GM12878 (cell line): ENCODE data around the gene PARP1. TPM values are rescaled to one million over a fixed set of nuclear protein-coding genes. Genes with fewer than 3 reads are reported as not detected.

ENCODE experiments used
- BHLHE40 ChIP-seq, 2 experiments: fragments of 450-650 bp in 1 of 2; IDR thresholded peaks; 2 replicates each; pipeline ENCODE4 v1.6.1; 2011 to 2017; ENCODE audit warnings: low read depth in 2 of 2, borderline replicate concordance in 1 of 2, improper control_type of control experiment in 1 of 2, low read length in 1 of 2, mild to moderate bottlenecking in 1 of 2
- CBFB ChIP-seq: IDR thresholded peaks from 2 replicates; pipeline ENCODE4 v1.6.1; 2016; ENCODE audit warnings: antibody characterized with exemption, low read depth
- CEBPZ ChIP-seq: fragments of 150-350 bp; IDR thresholded peaks from 2 replicates; pipeline ENCODE4 v1.6.1; 2016; ENCODE audit warnings: low read depth, low read length
- CREB1 ChIP-seq: IDR thresholded peaks from 2 replicates; pipeline ENCODE4 v1.6.1; 2012; ENCODE audit warnings: low read depth, mild to moderate bottlenecking, inconsistent platforms
- FOS ChIP-seq: IDR thresholded peaks from 3 replicates; pipeline ENCODE4 v1.6.1; 2011; ENCODE audit warnings: borderline replicate concordance; ENCODE audit not compliant: insufficient read length; ENCODE audit errors: extremely low read depth
- HDAC6 ChIP-seq: fragments of 200-600 bp; sonication (generic); IDR thresholded peaks from one replicate; pipeline ENCODE4 v1.8.0; 2017; ENCODE audit warnings: antibody characterized with exemption; ENCODE audit not compliant: unreplicated experiment
- NFYB ChIP-seq: IDR thresholded peaks from 2 replicates; pipeline ENCODE4 v1.6.1; 2011; ENCODE audit warnings: low read depth, mild to moderate bottlenecking, low read length, improper control_type of control experiment, moderate library complexity; ENCODE audit not compliant: insufficient read depth
- STAT3 ChIP-seq: IDR thresholded peaks from 2 replicates; pipeline ENCODE4 v1.6.1; 2011; ENCODE audit warnings: low read depth, low read length, improper control_type of control experiment
- ZBTB40 ChIP-seq: fragments of 450-650 bp; IDR thresholded peaks from 2 replicates; pipeline ENCODE4 v1.6.1; 2016; ENCODE audit warnings: mild to moderate bottlenecking, moderate library complexity, borderline replicate concordance
- ZNF274 ChIP-seq: IDR thresholded peaks from one replicate; pipeline ENCODE4 v1.8.0; 2011; ENCODE audit not compliant: insufficient read length, insufficient read depth
- polyA plus RNA-seq, 11 experiments: library from polyadenylated mRNA; depleted of rRNA in 4 of 11; unstranded in 6 of 11; stranded (reverse) in 5 of 11; fragments of >200 nt; fragmentation: Nextera tagmentation in 4 of 11; fragmentation: Illumina TruSeq in 1 of 11; extraction: Ambion mirVana in 4 of 11; extraction: Trizol in 1 of 11; gene quantifications; 1 replicate in 1 of 11; 2 replicates in 10 of 11; pipeline versions ENCODE4 v1.2.1 to v1.2.3, GENCODE V29; 2011 to 2016; ENCODE audit warnings: inconsistent platforms in 2 of 11, missing spikeins in 2 of 11, low read depth in 1 of 11
- total RNA-seq, 4 experiments: library from RNA; depleted of rRNA in 3 of 4; stranded (reverse); fragments of >200 nt in 3 of 4; fragmentation: Illumina TruSeq in 1 of 4; extraction: Trizol in 1 of 4; gene quantifications; 2 replicates each; pipeline versions ENCODE4 v1.2.1 to v1.2.3, GENCODE V29; 2013 to 2021
- TF ChIP-seq, protein P1 (sequence below): fragments of 450-650 bp; formaldehyde crosslinking; IDR thresholded peaks from 2 replicates; pipeline ENCODE4 v1.4.0; 2022; ENCODE audit warnings: mild to moderate bottlenecking, moderate library complexity
- TF ChIP-seq, protein P2 (sequence below): fragments of 450-650 bp; IDR thresholded peaks from 2 replicates; pipeline ENCODE4 v1.6.1; 2017; ENCODE audit warnings: mild to moderate bottlenecking, low read depth, inconsistent platforms; ENCODE audit not compliant: poor library complexity, severe bottlenecking
- TF ChIP-seq, protein P3 (sequence below): IDR thresholded peaks from 2 replicates; pipeline ENCODE4 v1.6.1; 2012; ENCODE audit warnings: low read length, inconsistent platforms

PARP1 gene
- total and polyA plus RNA-seq, 10 of the 15 experiments (the other 5 are each of a cell fraction or from before 2014, with no cell fraction given) = 113 to 287 (median 265) TPM

GRCh38 chr1:226382030-226382429 is 25.9 kb downstream of the PARP1 start (continued):
- TF ChIP-seq, protein P1, sequence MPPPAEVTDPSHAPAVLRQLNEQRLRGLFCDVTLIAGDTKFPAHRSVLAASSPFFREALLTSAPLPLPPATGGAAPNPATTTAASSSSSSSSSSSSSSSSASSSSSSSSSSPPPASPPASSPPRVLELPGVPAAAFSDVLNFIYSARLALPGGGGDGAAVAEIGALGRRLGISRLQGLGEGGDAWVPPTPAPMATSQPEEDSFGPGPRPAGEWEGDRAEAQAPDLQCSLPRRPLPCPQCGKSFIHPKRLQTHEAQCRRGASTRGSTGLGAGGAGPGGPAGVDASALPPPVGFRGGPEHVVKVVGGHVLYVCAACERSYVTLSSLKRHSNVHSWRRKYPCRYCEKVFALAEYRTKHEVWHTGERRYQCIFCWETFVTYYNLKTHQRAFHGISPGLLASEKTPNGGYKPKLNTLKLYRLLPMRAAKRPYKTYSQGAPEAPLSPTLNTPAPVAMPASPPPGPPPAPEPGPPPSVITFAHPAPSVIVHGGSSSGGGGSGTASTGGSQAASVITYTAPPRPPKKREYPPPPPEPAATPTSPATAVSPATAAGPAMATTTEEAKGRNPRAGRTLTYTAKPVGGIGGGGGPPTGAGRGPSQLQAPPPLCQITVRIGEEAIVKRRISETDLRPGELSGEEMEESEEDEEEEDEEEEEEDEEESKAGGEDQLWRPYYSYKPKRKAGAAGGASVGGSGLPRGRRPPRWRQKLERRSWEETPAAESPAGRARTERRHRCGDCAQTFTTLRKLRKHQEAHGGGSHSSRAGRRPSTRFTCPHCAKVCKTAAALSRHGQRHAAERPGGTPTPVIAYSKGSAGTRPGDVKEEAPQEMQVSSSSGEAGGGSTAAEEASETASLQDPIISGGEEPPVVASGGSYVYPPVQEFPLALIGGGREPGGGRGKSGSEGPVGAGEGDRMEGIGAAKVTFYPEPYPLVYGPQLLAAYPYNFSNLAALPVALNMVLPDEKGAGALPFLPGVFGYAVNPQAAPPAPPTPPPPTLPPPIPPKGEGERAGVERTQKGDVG (CRISPR knock-in tag) = no peak
- TF ChIP-seq NFYB (no peak), BHLHE40 (IDR thresholded peaks at IDR 0.05; ENCODE audit: borderline replicate concordance in 1 of 2, low read depth in 2 of 2, low read length in 1 of 2) (no peak), CBFB (no peak), CEBPZ (no peak), HDAC6 (no peak), CREB1 (no peak), ZBTB40 (no peak), STAT3 (no peak), ZNF274 (no peak), FOS (no peak)
- TF ChIP-seq, protein P2, sequence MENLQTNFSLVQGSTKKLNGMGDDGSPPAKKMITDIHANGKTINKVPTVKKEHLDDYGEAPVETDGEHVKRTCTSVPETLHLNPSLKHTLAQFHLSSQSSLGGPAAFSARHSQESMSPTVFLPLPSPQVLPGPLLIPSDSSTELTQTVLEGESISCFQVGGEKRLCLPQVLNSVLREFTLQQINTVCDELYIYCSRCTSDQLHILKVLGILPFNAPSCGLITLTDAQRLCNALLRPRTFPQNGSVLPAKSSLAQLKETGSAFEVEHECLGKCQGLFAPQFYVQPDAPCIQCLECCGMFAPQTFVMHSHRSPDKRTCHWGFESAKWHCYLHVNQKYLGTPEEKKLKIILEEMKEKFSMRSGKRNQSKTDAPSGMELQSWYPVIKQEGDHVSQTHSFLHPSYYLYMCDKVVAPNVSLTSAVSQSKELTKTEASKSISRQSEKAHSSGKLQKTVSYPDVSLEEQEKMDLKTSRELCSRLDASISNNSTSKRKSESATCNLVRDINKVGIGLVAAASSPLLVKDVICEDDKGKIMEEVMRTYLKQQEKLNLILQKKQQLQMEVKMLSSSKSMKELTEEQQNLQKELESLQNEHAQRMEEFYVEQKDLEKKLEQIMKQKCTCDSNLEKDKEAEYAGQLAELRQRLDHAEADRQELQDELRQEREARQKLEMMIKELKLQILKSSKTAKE = no peak
- TF ChIP-seq, protein P3, sequence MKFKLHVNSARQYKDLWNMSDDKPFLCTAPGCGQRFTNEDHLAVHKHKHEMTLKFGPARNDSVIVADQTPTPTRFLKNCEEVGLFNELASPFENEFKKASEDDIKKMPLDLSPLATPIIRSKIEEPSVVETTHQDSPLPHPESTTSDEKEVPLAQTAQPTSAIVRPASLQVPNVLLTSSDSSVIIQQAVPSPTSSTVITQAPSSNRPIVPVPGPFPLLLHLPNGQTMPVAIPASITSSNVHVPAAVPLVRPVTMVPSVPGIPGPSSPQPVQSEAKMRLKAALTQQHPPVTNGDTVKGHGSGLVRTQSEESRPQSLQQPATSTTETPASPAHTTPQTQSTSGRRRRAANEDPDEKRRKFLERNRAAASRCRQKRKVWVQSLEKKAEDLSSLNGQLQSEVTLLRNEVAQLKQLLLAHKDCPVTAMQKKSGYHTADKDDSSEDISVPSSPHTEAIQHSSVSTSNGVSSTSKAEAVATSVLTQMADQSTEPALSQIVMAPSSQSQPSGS = no peak
- TF ChIP-seq, all 136 proteins: peak for 0
